C4-2B (cell line): ENCODE data around the gene OTULINL.
"Not testable (repeated sequence)": the region's sequence is repeated elsewhere in the genome, so short reads cannot be mapped to it uniquely, and the experiment has no call there.

ENCODE experiments used
- H3K27ac ChIP-seq: fragments of 450-650 bp; 2 replicates; pipeline ENCODE4 v1.5.1; 2017
- ZFX ChIP-seq: fragments of 450-650 bp; IDR thresholded peaks from 2 replicates; pipeline ENCODE4 v1.6.1; 2017
- TF ChIP-seq, protein P1 (sequence below): fragments of 450-650 bp; conservative IDR thresholded peaks from 2 replicates; pipeline ENCODE4 v1.5.1; 2017; ENCODE audit warnings: mild to moderate bottlenecking

Gene OTULINL

DNA sequence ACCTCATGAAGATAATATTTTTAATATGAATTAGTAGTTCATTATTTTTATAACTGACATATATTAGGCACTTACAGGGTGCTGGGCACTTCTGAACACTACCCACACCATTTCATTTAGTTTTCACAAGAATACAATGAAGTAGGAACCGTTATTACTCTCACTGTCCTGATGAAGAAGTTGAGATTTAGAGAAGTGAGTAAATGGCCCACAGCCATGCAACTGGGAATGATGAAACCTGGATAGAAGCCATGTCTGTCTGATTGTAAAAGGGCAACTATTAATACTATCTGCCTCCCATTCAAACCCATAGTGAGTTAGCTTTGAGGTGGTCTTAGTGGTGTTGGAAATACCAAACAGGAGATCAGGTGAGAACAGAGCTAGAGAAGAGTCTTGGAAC is 29.6 kb upstream of the OTULINL start:
- H3K27ac ChIP-seq: no peak overlapping the region
- no peak for TF ChIP-seq ZFX
- TF ChIP-seq, protein P1, sequence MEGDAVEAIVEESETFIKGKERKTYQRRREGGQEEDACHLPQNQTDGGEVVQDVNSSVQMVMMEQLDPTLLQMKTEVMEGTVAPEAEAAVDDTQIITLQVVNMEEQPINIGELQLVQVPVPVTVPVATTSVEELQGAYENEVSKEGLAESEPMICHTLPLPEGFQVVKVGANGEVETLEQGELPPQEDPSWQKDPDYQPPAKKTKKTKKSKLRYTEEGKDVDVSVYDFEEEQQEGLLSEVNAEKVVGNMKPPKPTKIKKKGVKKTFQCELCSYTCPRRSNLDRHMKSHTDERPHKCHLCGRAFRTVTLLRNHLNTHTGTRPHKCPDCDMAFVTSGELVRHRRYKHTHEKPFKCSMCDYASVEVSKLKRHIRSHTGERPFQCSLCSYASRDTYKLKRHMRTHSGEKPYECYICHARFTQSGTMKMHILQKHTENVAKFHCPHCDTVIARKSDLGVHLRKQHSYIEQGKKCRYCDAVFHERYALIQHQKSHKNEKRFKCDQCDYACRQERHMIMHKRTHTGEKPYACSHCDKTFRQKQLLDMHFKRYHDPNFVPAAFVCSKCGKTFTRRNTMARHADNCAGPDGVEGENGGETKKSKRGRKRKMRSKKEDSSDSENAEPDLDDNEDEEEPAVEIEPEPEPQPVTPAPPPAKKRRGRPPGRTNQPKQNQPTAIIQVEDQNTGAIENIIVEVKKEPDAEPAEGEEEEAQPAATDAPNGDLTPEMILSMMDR: no peak

DNA sequence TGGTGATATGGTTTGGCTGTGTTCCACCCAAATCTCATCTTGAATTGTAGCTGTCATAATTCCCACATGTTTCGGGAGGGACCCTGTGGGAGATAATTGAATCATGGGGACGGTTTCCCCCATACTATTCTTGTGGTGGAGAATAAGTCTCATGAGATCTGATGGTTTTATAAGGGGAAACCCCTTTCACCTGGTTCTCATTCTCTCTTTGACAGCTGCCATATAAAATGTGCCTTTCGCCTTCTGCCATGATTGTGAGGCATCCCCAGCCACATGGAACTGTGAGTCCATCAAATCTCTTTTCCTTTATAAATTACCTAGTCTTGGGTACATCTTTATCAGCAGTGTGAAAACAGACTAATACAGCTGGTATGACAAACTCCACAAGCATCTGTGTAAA is 27.3 kb upstream of the OTULINL start:
- not testable (repeated sequence) for H3K27ac ChIP-seq

DNA sequence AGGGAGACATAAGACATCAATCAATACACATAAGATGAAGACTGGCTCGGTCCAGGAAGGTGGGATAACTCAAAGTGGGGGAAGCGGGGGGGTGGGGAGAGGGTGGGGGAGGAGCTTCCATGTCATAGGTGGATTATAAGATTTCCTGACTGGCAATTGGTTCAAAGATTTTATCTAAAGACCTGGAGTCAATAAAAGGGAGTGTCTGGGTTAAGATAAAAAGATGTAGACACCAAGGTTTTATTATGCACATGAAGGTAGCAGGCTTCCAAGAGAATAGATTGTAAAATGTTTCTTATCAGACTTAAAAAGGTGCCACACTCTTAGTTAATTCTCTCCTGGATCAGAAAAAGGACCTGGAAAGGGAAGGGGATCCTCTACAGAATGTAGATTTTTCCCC is 25.6 kb upstream of the OTULINL start:
- TF ChIP-seq, protein P1: no peak
- no peak for TF ChIP-seq ZFX
- H3K27ac ChIP-seq: no peak overlapping the region

DNA sequence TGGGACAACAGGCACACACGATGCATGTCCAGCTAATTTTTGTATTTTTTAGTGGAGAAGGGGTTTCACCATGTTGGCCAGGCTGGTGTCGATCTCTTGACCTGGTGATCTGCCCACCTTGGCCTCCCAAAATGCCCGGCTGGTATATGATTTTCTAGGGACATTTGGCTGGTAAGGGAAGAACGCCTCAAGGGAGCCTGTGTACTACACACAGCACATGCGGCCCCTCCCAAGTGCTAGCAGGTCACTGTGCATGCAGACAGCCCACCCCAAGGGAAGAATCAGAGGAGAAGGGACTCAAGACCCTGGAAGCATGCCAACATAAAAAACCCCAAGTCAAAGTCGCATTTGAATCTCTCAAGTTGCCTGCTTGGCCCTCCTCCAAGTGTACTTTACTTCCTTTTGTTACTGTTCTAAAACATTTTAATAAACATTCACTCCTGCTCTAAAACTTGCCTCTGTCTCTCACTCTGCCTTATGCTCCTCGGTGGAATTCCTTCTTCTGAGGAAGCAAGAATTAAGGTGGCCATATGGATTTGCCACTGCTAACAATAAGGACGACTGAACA is 24.3 kb upstream of the OTULINL start:
- no peak overlapping the region for H3K27ac ChIP-seq
- TF ChIP-seq, protein P1: no peak
- no peak for TF ChIP-seq ZFX

DNA sequence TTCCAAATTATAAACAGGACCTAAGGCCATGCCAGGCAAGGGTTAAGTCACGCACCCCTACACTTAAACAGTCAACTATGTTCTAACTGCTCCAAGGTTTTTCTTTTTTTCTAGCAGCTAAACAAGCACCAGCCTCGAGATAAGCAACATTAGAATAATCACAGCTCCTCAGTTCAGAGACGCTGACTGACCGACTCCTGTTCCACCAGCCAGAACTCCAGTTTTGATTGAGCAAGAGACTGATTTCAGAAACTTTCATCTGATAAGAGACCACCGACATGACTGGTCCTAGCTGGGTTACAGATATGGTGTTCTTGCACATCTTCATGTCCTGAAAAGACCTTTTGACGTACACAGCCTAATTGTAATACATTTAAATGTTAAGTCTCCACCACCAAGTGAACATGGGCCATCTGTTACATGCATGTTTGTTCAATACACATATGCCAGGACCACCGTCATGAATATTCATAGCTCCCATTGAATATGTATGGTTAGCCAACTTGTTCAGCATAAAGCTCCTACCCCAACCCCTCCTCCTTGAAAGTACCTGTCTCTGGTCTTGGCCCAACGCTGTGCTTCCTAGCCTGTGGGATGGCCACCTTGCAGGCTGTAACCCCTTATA is 23.7 kb upstream of the OTULINL start:
- TF ChIP-seq, protein P1: no peak
- TF ChIP-seq ZFX: no peak

DNA sequence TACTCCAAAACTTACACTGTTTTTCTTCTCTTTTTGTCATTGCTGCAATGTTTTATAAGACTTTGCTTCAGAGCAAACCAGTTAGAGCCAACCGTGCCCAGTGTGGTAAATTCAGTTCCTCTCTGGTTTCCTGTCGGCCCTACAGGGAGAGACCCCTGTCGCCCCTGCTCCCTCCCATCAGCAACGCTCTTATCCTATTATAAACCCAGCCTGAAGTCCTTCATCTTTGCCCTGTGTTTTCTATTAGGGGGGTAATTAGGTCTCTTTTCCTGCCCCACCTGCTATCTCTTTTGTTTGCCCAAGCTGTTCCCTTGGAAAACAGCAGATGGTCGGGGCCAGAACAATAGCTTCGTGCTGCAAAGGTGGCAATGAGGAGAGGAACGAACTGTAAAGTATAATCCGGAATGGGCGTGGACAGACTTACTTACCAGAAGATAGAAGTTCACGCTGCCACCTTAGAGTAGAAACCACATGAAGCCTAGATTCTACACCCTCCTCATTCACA is 21.4 kb upstream of the OTULINL start:
- no peak overlapping the region for H3K27ac ChIP-seq

More for the DNA sequence above, 23.7 kb upstream of the OTULINL start:
- no peak overlapping the region for H3K27ac ChIP-seq

DNA sequence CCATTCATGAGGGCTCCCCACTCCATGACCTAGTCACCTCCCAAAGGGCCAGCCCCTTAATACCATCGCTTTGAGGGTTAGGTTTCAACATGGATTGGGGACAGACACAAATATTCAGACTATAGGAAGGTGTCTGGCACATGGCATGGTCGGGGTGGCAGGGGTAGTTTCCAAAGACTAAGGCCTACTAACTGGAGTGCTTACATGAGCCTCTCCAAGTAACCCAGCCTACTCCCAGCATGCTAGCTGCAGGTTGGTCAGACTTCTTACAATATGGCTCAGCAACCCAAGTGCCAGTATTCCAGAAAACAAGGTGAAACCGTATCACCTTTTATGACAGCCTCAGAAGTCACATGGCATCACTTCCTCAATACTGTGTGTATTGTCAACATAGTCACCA is 19.9 kb upstream of the OTULINL start:
- no peak overlapping the region for H3K27ac ChIP-seq
- TF ChIP-seq ZFX: no peak
- TF ChIP-seq, protein P1: no peak

More for the DNA sequence above, 21.4 kb upstream of the OTULINL start:
- TF ChIP-seq, protein P1: no peak
- TF ChIP-seq ZFX: no peak

DNA sequence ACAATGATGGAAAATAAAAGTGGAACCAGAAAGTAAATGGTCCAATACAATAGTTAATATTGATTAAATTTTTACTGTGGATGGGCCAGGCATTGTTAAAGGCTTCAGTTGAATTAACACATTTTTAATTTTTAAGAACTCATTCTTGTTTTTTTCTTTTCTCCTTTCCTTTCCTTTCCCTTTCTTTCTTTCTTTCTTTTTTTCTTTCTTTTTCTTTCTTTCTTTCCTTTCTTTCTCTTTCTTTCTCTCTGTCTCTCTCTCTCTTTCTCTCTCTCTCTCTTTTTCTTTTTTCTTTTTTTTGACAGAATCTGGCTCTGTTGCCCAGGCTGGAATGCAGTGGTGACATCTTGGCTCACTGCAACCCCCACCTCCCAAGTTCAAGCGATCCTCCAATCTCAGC is 13.3 kb upstream of the OTULINL start:
- no peak overlapping the region for H3K27ac ChIP-seq
- no peak for TF ChIP-seq ZFX
- TF ChIP-seq, protein P1: no peak
